T-helper 17 cell (primary cell): ENCODE results near the gene C1QTNF8. TPM values are rescaled to one million over a fixed set of nuclear protein-coding genes. Genes with fewer than 3 reads are reported as not detected.
"Not testable (repeated sequence)": the region's sequence is repeated elsewhere in the genome, so short reads cannot be mapped to it uniquely, and the experiment has no call there.

Experiments
- ATAC-seq: fragments of 150-1000 bp; cut with Tn5 transposase; 2 replicates; pipeline ENCODE4 v1.10.0; 2021; ENCODE audit warnings: mild to moderate bottlenecking, moderate library complexity
- DNase-seq, 3 donors: peaks; one replicate each; pipeline versions ENCODE4 v3.0.0 to v3.0.0-alpha.2; 2020 to 2021
- H3K9me3 ChIP-seq: one replicate; pipeline ENCODE4 v1.7.0; 2013; ENCODE audit warnings: low read length, mild to moderate bottlenecking; ENCODE audit not compliant: control insufficient read depth, poor library complexity, severe bottlenecking
- H3K27ac Mint-ChIP-seq: one replicate; pipeline ENCODE4 v1.8.0; 2022; ENCODE audit warnings: mild to moderate bottlenecking, moderate library complexity, mixed read lengths
- H3K27me3 Mint-ChIP-seq: one replicate; pipeline ENCODE4 v1.8.0; 2022; ENCODE audit warnings: mixed read lengths
- H3K36me3 Mint-ChIP-seq: one replicate; pipeline ENCODE4 v1.8.0; 2022; ENCODE audit warnings: low read depth, mixed read lengths
- H3K4me1 Mint-ChIP-seq: one replicate; pipeline ENCODE4 v1.8.0; 2022; ENCODE audit warnings: mild to moderate bottlenecking, mixed read lengths
- H3K4me3 Mint-ChIP-seq: one replicate; pipeline ENCODE4 v1.8.0; 2022; ENCODE audit warnings: mild to moderate bottlenecking, moderate library complexity, mixed read lengths
- total RNA-seq, 4 donors: library from RNA in 2 of 4; stranded (reverse) in 2 of 4; gene quantifications; one replicate each; pipeline ENCODE4 v1.2.3 and lab custom pipeline; 2022 to 2026

Gene C1QTNF8
- total RNA-seq, 2 donors from 2014 or later: not detected

GRCh38 chr16:1090620-1091587 is 5.1 kb downstream of the C1QTNF8 start:
- Mint-ChIP-seq H3K27ac (no peak overlapping the region), H3K36me3 (no peaks in the 10 kb centered on the region), H3K27me3 (no peaks in the 10 kb centered on the region), H3K4me1 (no peaks in the 10 kb centered on the region), H3K4me3 (no peak overlapping the region)
- no peaks in the 10 kb centered on the region for H3K9me3 ChIP-seq
- DNase-seq (no peak), ATAC-seq (no peak)

DNA sequence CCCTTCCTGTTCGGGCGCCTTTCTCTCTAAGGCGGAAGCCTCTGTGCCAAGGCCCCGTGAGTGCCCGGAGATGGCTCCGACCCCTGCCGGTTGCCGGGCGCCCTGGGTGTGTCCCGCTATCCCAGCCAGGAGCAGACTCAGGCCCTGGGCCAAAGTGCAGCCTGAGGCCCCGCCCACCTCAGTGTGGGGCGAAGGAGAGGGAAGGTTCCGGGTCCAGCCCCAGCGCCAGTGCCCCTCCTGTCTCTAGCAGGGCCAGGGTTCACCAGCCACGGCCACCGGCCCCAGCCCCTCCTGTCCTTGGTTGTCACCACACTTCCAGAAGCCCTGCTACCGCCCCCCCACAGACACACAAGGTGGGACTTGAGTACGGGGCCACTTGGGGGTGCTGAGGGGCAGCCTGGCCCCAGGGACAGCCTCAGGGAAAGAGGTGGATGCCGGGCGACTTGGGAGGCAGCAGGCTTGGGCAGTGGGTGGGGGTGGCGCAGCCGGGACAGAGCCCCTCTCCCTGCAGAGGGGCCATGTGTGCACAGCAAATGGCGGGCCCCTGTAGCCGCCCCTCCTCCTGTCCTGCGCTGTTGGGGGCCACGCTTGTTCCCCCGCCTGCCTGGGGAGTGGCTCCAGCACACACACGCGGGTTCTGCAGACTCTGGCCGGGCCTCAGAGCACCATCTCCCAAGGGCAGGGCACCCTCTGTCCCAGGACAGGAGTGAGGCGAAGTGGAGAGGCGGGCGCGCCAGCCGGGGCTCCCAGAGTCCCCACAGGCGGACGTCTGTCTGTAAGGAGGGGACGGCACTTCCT is 6.0 kb downstream of the C1QTNF8 start:
- H3K27ac Mint-ChIP-seq: no peak overlapping the region
- no peaks in the 10 kb centered on the region for H3K4me1 Mint-ChIP-seq
- no peak for ATAC-seq
- H3K4me3 Mint-ChIP-seq: no peak overlapping the region
- no peaks in the 10 kb centered on the region for H3K36me3 Mint-ChIP-seq
- DNase-seq: no peak
- no peaks in the 10 kb centered on the region for H3K9me3 ChIP-seq
- no peaks in the 10 kb centered on the region for H3K27me3 Mint-ChIP-seq

DNA sequence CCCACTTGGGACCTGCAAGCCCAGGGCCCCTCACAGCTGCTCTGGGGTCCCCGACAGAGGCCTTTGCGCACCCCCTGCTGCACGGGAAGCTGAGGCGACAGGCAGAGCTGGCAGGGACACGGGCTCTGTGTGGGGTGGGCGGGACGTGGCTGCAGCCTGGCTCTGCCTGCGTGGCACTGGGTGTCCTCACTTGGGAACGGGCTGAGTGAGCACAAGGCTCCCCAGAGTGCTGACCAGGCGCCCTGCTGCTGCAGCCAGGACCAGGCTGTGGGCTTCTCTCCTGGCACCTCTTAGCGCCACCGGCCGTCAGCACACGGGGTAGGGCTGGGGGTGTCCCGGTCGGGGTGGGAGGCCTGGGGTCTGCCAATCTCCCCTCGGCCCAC is 6.6 kb downstream of the C1QTNF8 start:
- Mint-ChIP-seq H3K27me3 (no peaks in the 10 kb centered on the region), H3K4me1 (no peaks in the 10 kb centered on the region), H3K27ac (no peak overlapping the region), H3K36me3 (no peaks in the 10 kb centered on the region), H3K4me3 (no peak overlapping the region)
- no peak for ATAC-seq
- H3K9me3 ChIP-seq: no peaks in the 10 kb centered on the region
- DNase-seq: no peak

- H3K27me3 Mint-ChIP-seq: no peaks in the 10 kb centered on the region
- DNase-seq: no peak
- no peaks in the 10 kb centered on the region for H3K4me1 Mint-ChIP-seq
- H3K9me3 ChIP-seq: no peaks in the 10 kb centered on the region
- no peak for ATAC-seq
- no peak overlapping the region for H3K27ac Mint-ChIP-seq
- no peaks in the 10 kb centered on the region for H3K36me3 Mint-ChIP-seq
- H3K4me3 Mint-ChIP-seq: no peak overlapping the region
Observed at GRCh38 chr16:1088295-1089170, 7.5 kb downstream of the C1QTNF8 start.

DNA sequence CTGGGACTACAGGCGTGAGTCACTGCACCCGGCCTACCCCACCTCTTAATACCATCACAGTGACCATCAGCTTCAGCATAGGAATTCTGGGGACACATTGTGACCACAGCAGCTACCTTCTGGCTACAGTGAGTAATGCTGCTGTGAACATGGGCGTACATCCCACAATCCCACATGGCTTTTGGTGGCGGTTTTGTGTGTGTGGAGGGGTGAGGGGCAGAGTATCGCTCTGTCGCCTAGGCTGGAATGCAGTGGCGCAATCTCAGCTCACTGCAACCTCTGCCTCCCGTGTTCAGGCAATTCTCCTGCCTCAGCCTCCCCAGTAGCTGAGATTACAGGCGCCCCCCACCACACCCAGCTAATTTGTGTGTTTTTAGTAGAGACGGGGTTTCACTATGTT is 9.6 kb downstream of the C1QTNF8 start:
- not testable (repeated sequence) for DNase-seq, H3K27ac Mint-ChIP-seq, H3K27me3 Mint-ChIP-seq, H3K4me1 Mint-ChIP-seq, H3K36me3 Mint-ChIP-seq, H3K9me3 ChIP-seq, ATAC-seq, H3K4me3 Mint-ChIP-seq

DNA sequence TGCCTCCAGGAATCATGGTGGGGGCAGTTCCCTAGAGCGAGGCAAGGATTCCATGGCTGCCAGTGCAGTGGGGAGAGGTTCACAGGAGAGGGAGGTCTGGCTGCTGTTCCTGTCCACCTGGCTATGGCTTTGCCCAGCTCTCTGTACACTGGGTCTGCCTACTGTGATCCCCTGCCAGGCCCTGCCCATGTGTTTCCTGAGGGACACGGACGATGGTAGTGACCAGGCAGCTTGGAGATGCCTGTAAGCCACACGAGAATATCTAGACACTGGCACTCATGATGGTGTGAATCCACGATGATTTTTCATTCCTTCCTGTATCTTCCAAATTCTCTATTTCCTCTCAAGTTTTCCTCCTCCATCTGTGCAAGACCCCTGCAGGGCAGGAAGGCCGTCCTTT is 11.1 kb downstream of the C1QTNF8 start:
- Mint-ChIP-seq H3K36me3 (peaks cover 5% of the 10 kb centered on the region), H3K27ac (no peak overlapping the region), H3K4me3 (no peak overlapping the region), H3K4me1 (no peaks in the 10 kb centered on the region), H3K27me3 (peaks cover 6% of the 10 kb centered on the region)
- DNase-seq (no peak), ATAC-seq (no peak)
- H3K9me3 ChIP-seq: no peaks in the 10 kb centered on the region

GRCh38 chr16:1082952-1083675 is 12.9 kb downstream of the C1QTNF8 start:
- ATAC-seq (no peak), DNase-seq (no peak)
- Mint-ChIP-seq H3K27ac (no peak overlapping the region), H3K4me1 (no peaks in the 10 kb centered on the region), H3K4me3 (no peak overlapping the region), H3K36me3 (peaks cover 5% of the 10 kb centered on the region), H3K27me3 (peaks cover 6% of the 10 kb centered on the region)
- no peaks in the 10 kb centered on the region for H3K9me3 ChIP-seq

- Mint-ChIP-seq H3K27me3 (peaks cover 6% of the 10 kb centered on the region), H3K36me3 (peaks cover 5% of the 10 kb centered on the region), H3K27ac (no peak overlapping the region), H3K4me3 (no peak overlapping the region), H3K4me1 (no peaks in the 10 kb centered on the region)
- ATAC-seq (no peak), DNase-seq (no peak)
- no peaks in the 10 kb centered on the region for H3K9me3 ChIP-seq
Observed at GRCh38 chr16:1082266-1082951, 13.6 kb downstream of the C1QTNF8 start.

DNA sequence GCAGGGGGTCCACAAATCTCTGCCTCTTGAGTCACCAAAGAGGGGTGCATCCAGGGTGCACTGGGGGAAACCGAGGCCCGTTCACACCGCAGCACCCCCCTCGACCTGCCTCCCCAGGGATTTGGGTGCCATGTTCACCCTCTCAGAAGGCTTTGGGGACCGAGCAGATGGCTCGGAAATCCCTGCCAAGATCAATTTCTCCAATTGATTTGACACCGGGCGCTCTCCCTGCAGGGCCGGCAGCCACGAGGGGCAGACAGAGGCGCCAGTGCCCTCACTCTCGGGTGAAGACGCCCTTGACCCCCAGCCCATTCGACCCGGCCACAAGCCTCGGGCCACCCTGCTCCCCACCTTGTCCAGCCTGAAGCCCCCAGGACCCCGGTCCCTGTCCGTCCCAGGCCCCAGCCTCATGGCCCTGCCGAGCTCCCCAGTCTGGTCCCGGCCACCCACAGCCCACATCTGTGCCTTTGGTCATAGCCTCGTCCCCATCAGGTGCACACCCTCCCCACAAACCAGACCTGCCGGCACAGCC is 14.2 kb downstream of the C1QTNF8 start:
- ATAC-seq: no peak
- H3K4me3 Mint-ChIP-seq: no peak overlapping the region
- H3K27me3 Mint-ChIP-seq: peaks cover 7% of the 10 kb centered on the region
- DNase-seq: no peak
- no peaks in the 10 kb centered on the region for H3K9me3 ChIP-seq
- no peaks in the 10 kb centered on the region for H3K4me1 Mint-ChIP-seq
- peaks cover 5% of the 10 kb centered on the region for H3K36me3 Mint-ChIP-seq
- H3K27ac Mint-ChIP-seq: no peak overlapping the region

- ATAC-seq (no peak), DNase-seq (no peak)
- Mint-ChIP-seq H3K27ac (no peak overlapping the region), H3K4me3 (no peak overlapping the region), H3K27me3 (peaks cover 13% of the 10 kb centered on the region), H3K4me1 (no peaks in the 10 kb centered on the region), H3K36me3 (peaks cover 8% of the 10 kb centered on the region)
- no peaks in the 10 kb centered on the region for H3K9me3 ChIP-seq
Observed at GRCh38 chr16:1080801-1081733, 15.0 kb downstream of the C1QTNF8 start.
